ENCODE results near the gene MEGF6.

DNA sequence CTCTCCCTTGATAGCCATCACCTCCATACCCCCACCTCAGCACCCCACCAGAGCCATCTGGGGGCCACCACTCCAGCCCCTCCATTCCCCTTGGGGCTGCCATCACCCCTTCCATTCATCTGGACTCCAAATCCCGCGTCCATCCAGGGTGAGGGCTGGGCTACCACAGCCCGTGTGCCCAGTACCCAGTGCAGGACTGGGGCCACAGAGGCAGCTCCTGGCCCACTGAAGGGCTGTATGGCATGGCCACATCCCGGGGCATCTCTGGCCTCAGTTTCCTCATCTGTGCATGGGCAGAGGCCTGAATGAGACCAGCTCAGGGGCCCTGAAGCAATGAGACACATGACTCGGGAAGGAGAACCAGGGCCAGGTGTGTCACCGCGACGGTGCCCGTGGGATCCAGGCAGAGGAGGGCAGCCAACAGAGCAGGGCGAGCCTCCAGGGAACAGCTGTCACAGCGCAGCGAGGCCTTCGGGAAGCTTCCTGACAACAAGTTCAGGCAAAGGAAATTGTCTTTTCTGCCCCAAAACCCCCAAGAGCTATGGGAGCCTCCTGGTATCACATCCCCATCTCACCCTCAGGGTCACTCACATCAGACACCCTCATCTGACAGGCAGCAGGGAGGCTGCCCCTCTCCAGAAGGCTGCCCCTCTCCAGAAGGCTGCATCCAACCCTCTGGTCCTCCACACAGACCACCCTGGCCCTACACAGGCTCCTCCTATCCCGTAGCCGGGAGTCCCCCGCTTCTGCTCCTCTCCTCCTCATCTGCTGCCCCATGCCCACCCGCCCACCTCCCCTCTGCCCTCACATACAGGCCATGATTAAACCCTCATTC is 76.3 kb downstream of the MEGF6 start:
- TF ChIP-seq, protein P1, sequence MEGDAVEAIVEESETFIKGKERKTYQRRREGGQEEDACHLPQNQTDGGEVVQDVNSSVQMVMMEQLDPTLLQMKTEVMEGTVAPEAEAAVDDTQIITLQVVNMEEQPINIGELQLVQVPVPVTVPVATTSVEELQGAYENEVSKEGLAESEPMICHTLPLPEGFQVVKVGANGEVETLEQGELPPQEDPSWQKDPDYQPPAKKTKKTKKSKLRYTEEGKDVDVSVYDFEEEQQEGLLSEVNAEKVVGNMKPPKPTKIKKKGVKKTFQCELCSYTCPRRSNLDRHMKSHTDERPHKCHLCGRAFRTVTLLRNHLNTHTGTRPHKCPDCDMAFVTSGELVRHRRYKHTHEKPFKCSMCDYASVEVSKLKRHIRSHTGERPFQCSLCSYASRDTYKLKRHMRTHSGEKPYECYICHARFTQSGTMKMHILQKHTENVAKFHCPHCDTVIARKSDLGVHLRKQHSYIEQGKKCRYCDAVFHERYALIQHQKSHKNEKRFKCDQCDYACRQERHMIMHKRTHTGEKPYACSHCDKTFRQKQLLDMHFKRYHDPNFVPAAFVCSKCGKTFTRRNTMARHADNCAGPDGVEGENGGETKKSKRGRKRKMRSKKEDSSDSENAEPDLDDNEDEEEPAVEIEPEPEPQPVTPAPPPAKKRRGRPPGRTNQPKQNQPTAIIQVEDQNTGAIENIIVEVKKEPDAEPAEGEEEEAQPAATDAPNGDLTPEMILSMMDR (IDR thresholded peaks at IDR 0.05): no peak
- no peak for TF ChIP-seq POLR2A (IDR thresholded peaks at IDR 0.05)
- no peak for TF ChIP-seq POLR2AphosphoS5 (IDR thresholded peaks at IDR 0.05)
